Kidney (tissue), 14 donors: ENCODE results near the gene PGBD5. TPM values are rescaled to one million over a fixed set of nuclear protein-coding genes. Genes with fewer than 3 reads are reported as not detected.

Source experiments
- DNase-seq, 5 donors: peaks; one replicate each; pipeline ENCODE4 v3.0.0-alpha.2; 2013 to 2020
- FAIRE-seq: peaks from 2 replicates; lab custom pipeline; 2012; peaks lifted over from hg19 to GRCh38; lab: Jason Lieb, UNC
- H3K27ac ChIP-seq, 2 donors: one replicate each; pipeline ENCODE4 v1.7.0; 2013; ENCODE audit warnings: low read depth in 2 of 2, low read length in 2 of 2, inconsistent platforms in 1 of 2
- H3K27me3 ChIP-seq: one replicate; pipeline ENCODE4 v1.7.1; 2013; ENCODE audit warnings: low read length, inconsistent platforms; ENCODE audit not compliant: control insufficient read depth, insufficient read depth
- H3K36me3 ChIP-seq, 3 donors: one replicate each; pipeline versions ENCODE4 v1.7.0 to v1.7.1; 2013; ENCODE audit warnings: low read length in 3 of 3, control low read depth in 1 of 3, inconsistent platforms in 1 of 3; ENCODE audit not compliant: insufficient read depth in 3 of 3, control insufficient read depth in 2 of 3
- H3K4me1 ChIP-seq, 3 donors: one replicate each; pipeline versions ENCODE4 v1.7.0 to v1.7.1; 2013; ENCODE audit warnings: low read length in 3 of 3, inconsistent platforms in 1 of 3, low read depth in 1 of 3; ENCODE audit not compliant: control insufficient read depth in 2 of 3, insufficient read depth in 2 of 3
- H3K4me3 ChIP-seq, 3 donors: one replicate each; pipeline versions ENCODE4 v1.7.0 to v1.8.1; 2013; ENCODE audit warnings: low read length in 3 of 3, control low read depth in 1 of 3, inconsistent platforms in 1 of 3
- H3K9ac ChIP-seq, 3 donors: one replicate each; pipeline versions ENCODE4 v1.7.0 to v1.7.1; 2013; ENCODE audit warnings: low read length in 3 of 3, control low read depth in 1 of 3, inconsistent platforms in 1 of 3
- H3K9me3 ChIP-seq, 3 donors: one replicate each; pipeline versions ENCODE4 v1.7.0 to v1.7.1; 2013; ENCODE audit warnings: low read length in 3 of 3, control low read depth in 1 of 3, inconsistent platforms in 1 of 3; ENCODE audit not compliant: control insufficient read depth in 2 of 3, insufficient read depth in 1 of 3
- CTCF ChIP-seq: IDR thresholded peaks from 3 replicates; pipeline ENCODE4 v1.5.1; 2012; ENCODE audit warnings: mild to moderate bottlenecking, moderate library complexity, borderline replicate concordance; ENCODE audit not compliant: insufficient read depth; ENCODE audit errors: extremely low read depth
- intact Hi-C: fragments of 100-400 bp; cut with DNase I; formaldehyde crosslinking; loops from one replicate; pipeline ENCODE4 v1.11.1; 2022
- polyA plus RNA-seq: library from polyadenylated mRNA; stranded (reverse); fragments of 350-450 nt; fragmentation: Illumina TruSeq; extraction: RNeasy Lipid Tissue Mini Kit (QIAGEN cat#74804); gene quantifications from one replicate; pipeline ENCODE4 v1.2.3, GENCODE V29; 2014; ENCODE audit warnings: low read depth, low replicate concordance; ENCODE audit not compliant: insufficient read depth
- total RNA-seq: library from RNA; stranded (reverse); fragmentation: NEBNext Ultra II Directional; extraction: Animal tissue kit (Norgen Biotek cat#: 25700); gene quantifications from one replicate; pipeline ENCODE4 v1.2.1, GENCODE V29; 2021
- donor health status: control.
- donor health status: control.
- donor health status: control.
- donor health status: control.
- donor health status: control.
- donor health status: DM: yes; HTN: yes; CAD: no.
- donor health status: Normal renal cell carcinoma (clear cell type).

The PGBD5 gene
- total and polyA plus RNA-seq, 2 donors from 2014 or later = 2.0 to 3.7 TPM

- H3K4me3 ChIP-seq = no peak overlapping the region
- H3K9me3 ChIP-seq = no peaks in the 10 kb centered on the region
- no peaks in the 10 kb centered on the region for H3K27me3 ChIP-seq
- no peaks in the 10 kb centered on the region for H3K36me3 ChIP-seq
- FAIRE-seq (no peak), DNase-seq (no peak)
- TF ChIP-seq CTCF = no peak
- no peak overlapping the region for H3K27ac ChIP-seq
- intact Hi-C loops = no loop called here
- no peaks in the 10 kb centered on the region for H3K4me1 ChIP-seq
- H3K9ac ChIP-seq = no peak overlapping the region
These were observed 88.9 kb downstream of the PGBD5 start for GRCh38 chr1:230337266-230337665.

- no peaks in the 10 kb centered on the region for H3K4me1 ChIP-seq
- intact Hi-C loops = no loop called here
- no peak overlapping the region for H3K9ac ChIP-seq
- no peaks in the 10 kb centered on the region for H3K27me3 ChIP-seq
- FAIRE-seq (no peak), DNase-seq (peak in 1 of 5 donors; percentile 35)
- no peak overlapping the region for H3K27ac ChIP-seq
- H3K36me3 ChIP-seq = no peaks in the 10 kb centered on the region
- TF ChIP-seq CTCF = no peak
- H3K9me3 ChIP-seq = no peaks in the 10 kb centered on the region
- H3K4me3 ChIP-seq = peak overlapping the region in 1 of 3 donors; percentile 16
These were observed 90.1 kb downstream of the PGBD5 start for GRCh38 chr1:230335861-230336522.

- H3K4me3 ChIP-seq = no peak overlapping the region
- no peak for DNase-seq
- H3K27ac ChIP-seq = no peak overlapping the region
- H3K4me1 ChIP-seq = no peaks in the 10 kb centered on the region
- no peaks in the 10 kb centered on the region for H3K27me3 ChIP-seq
- H3K9ac ChIP-seq = no peak overlapping the region
- H3K9me3 ChIP-seq = no peaks in the 10 kb centered on the region
- no peaks in the 10 kb centered on the region for H3K36me3 ChIP-seq
- FAIRE-seq = no peak
- TF ChIP-seq CTCF = no peak
- intact Hi-C loops = no loop called here
These were observed 91.7 kb downstream of the PGBD5 start for GRCh38 chr1:230334447-230334837.
